Activated naive CD4-positive, alpha-beta T cell treated with anti-CD3 and anti-CD28 coated beads, Interleukin-2, amount 50 U/mL, for 16 hours (primary cell): ENCODE measurements around the gene ZNF462.

ENCODE experiments used
- DNase-seq: peaks from one replicate; pipeline ENCODE4 v3.0.0-alpha.2; 2020

The ZNF462 gene

DNA sequence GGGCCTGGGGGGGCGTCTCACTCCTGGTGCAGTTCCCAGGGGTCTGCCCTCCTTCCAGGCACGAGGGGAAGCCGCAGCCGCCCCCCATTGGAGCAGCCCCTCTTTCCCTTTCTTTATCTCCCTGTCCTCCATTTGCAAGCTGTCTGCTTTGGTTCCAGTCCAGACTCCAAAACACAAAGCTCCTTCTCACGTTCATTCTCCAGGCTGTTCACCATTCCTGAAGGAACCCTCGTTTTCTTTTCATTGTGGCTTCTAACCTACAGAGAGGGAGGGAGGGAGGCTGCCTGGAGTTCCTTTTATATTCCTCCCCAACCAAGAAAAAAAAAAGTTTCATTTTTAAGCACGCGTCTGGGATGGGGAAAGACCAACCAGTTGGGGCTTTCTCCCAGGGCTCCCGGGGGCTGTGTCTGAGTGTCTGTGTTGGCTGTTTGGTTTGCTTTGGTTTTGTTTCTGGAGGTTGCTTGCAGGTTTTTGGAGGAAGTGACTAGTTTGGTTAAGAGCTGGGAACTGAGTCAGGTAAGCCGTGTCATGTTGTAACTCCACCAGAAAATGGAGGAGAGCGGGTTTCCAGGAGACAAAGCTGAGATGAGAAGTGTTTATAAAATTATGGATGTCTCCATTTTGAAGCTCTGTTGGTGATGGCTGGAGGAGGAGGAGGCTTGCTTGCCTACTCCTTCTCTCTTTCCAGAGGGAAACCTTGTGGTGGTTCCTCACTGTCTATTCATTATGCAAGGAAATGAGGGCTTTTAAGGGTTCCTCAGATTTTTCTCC lies 1.6 kb downstream of the ZNF462 start:
- DNase-seq: no peak

DNA sequence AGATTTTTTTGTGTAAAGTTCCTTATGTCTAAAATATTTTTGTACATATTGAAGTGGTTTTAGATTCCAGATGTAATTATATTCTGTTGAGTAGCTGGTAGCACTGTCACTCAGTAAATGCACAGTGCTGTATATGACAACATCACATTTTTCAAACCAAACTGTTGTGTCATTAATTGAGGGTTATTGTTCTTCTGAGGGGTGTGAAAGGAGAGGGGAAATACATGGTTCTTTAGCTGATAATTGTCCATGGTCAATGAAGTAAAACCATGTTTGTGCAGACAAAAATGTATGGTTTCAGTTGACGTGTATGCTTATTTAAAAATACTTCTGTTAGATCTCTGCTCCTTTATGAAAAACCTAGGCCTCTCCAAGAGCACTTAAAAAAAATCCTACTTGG lies 3.3 kb downstream of the ZNF462 start:
- DNase-seq: no peak

DNA sequence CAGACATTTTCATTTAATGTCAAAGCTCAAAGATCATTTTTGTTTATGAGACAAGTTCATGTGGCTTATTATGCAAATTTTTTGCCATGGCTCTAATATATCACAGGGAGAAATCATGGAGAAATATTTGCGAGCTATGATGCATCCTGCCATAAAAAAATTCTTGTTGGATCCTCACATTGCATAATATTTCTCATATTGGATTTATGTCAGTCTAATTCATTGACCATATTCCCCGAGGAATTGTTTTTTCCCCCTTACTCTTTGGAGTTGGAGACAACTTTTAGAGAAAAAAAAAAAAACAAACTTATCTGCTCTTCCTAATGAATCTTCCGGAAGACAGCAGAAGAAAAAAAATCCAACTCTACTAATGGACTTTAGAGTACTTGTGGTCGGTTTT lies 4.3 kb downstream of the ZNF462 start:
- no peak for DNase-seq

DNA sequence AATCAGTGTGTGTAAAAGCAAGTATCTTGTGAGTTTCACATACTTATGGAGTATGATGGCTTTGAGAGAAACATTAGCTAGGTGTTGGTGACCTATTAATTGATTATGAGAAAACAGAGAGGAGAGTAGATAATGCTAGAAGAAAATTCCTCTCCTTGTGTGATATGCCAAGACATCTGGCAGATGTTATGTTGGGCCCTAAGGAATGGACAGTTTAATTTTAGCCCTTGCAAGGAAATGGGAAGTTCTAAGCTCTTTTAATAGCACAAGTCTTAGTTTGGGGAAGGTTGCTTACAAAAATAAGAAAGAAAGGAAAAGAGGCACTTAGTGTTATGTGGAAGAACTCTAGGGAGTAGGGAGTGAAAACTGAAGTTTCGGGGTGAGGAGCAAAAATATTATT lies 5.1 kb downstream of the ZNF462 start:
- DNase-seq: no peak

DNA sequence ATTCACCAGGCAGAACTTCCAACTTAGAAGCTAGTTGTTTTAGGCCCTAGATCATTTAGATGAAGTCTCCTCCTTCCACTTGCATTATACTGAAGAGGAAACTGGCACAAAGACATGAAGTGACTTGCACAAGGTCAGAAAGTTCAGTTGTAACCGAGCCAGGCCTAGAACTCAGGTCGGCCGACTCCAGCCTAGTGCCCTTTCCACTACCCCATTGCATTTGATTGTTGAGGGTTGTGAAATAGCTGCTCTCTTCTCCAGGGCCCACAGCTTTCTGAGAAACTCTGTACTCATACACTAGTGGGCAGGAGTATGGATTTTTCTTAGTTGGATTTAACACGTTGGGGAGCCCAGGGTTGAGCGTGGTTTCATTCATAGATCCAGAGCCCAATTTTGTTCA lies 5.6 kb downstream of the ZNF462 start:
- DNase-seq: no peak

DNA sequence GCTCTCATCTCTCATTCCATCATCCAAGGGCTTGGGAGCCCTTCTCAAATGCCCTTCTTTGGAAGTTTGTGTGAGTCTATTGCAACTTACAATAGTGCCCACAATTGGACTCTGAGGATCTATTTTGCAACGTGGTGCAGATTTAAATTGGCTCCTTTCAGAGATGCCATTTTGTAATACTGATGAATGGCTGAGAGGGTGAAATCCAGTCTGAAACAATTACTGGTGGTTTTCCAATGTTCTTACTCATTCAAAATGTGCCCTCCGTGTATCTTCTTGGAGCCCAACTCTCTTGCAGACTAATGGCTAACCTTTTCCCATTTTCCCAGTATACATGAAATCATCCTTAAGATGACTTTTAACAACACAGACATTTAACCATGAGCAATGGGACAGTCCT lies 6.1 kb downstream of the ZNF462 start:
- no peak for DNase-seq

DNA sequence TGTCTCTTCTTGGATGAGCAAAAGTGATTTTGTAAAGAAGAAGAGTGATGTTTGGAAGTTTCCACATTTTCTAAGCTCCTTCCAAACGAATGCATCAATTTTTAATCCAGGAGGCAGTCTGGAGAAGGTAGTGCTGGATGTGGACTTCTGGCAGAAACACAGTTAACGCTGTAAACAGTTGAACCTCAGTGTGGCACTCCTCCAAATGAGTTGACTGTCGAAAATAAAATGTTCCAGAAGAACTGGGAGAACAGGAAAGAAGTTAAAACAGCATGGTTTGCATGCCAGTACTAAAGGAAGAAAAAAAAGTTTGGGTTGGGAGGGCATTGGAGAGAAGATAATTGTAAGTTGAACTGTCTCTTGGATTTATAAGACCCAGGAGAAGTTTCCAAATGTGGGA lies 6.5 kb downstream of the ZNF462 start:
- no peak for DNase-seq

DNA sequence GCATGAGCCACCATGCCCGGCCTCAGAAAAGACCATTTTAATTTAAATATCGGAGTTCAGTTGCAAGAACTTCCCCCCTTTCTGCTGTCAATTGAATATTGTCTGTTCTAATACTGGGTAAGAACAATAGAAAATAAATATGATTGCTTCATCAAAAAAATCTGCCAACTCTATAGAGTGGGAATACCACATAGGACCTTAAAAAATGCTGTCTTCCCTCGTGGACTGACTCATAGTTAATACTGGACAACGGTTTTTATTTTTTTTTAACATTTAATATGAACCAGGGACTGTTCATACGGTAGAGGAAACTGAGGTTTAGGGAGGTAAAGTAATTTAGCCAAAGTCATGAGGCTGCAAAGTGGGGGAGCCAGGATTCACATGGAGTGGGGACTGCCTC lies 9.7 kb downstream of the ZNF462 start:
- DNase-seq: no peak

DNA sequence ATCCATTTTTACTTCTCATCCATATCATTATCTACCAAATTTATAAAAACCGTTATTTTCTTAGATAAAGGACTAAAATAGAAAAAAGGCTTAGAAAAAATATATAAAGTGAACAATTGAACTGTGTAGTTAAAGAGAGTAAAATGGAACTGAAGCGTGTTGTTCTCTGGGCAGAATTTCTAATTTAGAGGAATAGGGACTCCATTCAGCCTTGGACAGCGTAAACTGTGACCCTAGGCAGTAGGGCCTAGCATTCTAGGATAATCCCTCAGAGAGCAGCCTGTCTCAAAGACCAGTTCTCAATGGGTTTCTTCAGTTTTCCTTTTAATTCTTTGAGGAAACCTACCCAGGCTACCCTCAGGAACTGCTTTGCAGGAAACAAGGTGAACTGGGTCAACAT lies 11.1 kb downstream of the ZNF462 start:
- DNase-seq: no peak

DNA sequence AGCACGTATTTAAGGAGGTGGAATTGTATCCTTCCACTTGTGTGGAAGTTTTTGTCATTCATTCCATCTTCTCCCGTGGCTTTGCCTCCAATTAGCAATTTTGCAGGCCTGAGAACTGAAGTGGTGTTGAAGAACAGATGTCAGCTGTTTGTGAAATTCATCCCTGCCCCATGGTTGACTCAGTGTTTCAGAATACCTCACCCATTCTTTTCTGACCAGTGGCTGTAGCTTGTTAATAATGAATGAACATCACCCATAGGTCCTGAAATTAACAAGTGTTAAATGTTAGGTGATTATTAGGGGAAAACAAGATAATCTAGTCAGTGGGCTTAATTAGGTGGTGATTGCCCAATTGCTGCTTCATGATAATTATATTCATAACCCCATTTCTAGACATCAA lies 11.7 kb downstream of the ZNF462 start:
- DNase-seq: no peak

DNA sequence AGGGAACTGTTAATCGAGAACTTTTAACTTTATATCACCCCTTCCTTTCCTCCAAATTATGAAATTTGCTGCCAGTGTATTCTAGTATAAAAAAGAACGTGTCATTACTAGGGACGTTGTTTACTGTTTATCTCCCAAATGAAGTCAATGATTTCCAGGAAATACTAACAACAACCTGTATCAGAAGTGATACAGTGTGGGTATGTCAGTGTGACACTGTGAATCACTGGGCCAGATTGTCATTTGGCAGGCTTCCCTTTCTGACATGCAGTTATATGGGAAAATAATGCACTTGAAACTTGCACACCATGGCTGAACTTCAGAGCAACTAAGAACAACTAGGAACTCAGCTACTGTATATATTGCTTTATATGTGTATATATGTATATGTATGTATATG lies 12.6 kb downstream of the ZNF462 start:
- no peak for DNase-seq

DNA sequence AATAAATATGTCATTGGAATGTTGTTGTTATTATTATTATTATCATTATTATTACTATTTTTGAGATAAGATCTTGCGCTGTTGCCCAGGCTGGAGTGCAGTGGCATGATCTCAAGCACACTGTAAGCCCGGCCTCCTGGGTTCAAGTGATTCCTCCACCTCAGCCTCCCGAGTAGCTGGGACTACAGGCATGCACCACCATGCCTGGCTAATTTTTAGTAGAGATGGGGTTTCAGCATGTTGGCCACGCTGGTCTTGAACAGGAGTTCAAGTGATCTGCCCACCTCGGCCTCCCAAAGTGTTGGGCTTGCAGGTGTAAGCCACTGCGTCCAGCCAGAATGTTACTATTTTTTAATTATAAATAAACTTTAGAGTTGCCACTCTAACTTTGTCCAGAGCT lies 14.4 kb downstream of the ZNF462 start:
- no peak for DNase-seq

DNA sequence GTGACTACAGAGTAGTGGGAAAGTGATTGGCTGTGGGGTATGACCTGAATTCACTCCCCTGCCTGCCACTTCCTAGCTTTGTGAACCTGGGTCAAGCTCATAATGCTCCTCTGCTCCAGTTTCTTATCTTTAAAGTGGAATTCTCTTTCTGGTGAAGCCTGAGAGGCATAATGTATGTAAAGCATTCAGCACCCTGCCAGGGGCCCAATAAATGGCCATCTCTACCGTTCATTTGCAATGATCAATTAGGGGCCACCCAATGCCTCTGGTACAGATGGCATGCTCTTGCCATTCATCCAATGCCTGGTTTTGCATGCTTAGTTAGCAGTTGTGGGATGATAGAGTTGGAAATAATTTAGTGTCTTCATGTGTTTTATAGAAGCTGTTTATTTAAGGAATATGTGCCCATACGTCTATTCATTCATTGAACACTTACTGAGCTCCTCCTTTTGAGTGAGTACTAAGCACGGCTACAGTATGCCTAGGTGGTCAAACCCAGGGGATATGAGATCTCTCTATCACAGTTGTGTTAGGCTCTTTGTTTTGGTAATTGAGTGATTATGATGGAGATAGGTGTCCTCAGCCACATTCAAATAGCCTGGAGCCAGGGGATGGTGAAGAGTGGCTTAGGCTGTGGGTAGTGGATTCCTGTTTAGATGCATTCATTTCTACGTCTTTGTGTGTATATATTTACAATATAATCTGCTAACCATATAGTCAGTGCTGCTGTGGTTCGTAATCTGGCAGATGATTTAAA lies 15.3 kb downstream of the ZNF462 start:
- no peak for DNase-seq

DNA sequence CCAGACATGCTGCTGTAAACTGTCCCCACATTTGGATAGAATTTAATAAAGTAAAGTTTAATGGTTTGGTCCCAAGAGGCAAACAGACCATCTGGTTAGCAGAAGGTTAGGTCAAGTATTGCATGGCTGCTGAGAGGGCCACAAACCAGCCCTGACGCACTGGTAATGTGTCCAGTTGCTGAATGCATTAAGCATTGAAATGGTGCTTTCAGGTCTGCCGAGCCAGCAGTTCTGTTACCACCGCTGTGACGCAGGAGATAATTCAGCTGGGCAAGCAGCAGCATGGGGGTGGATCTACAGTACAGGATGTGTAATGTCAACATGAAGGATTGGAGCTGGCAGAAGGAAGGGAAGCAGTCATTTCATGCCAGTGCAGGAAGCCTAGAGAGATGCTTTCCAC lies 16.0 kb downstream of the ZNF462 start:
- no peak for DNase-seq

DNA sequence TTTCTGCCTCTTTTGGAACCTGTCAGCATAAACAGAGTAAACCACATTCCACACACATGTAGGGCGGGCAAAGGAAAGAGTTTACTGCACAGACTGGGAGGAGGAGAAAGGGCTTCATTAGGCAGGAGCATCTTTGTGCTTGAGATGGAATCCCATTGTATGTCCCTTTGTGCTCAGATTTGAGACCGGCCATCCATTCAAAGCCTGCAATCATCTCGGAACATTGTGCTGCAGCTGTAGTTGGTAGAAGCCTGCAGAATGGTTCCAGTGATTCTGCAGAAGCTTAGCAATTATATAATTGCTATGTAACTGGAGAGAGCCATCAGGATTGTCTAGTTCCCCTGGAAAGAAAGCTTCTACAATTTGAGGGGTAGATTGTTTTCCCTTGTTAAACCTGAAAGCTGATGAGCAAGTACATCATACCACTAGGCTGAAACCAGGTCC lies 16.5 kb downstream of the ZNF462 start:
- DNase-seq: no peak

DNA sequence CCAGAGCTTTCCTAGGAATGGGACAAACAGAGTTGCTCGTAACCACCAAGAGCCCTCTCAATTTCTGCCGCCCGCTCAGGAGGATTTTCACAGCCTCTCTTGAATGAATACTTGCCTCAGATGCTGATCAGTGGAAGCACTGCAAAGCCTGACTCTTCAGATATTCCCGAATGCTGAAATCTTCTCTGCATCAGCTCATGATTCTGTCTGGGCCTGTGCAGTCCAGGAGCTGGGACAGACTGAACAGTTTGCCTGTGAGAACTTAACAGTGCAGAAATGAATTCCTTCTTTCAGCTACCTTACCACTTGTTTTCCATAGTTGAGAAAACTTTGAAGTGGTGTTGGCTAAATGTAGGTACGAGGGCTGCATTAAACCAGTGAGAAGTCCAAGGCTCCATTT lies 17.1 kb downstream of the ZNF462 start:
- no peak for DNase-seq

DNA sequence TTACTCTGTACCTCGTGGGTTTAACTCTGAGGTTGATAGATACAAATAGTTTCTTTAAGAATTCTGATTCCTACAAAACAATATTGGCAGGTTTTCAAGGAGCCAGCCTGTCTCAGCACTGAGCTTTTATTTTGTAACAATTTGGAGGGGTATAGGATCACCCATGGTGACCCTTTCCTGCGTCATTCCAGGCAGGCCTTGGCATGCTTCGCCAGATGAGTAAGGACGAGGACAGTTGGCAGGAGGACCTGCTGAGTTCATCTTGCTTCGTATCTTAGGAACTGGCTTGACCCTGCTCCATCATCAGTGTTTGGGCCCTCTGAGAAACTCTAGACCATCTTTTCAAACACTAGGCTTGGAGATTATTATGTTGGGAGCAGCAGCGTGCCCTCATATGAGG lies 17.9 kb downstream of the ZNF462 start:
- DNase-seq: no peak

DNA sequence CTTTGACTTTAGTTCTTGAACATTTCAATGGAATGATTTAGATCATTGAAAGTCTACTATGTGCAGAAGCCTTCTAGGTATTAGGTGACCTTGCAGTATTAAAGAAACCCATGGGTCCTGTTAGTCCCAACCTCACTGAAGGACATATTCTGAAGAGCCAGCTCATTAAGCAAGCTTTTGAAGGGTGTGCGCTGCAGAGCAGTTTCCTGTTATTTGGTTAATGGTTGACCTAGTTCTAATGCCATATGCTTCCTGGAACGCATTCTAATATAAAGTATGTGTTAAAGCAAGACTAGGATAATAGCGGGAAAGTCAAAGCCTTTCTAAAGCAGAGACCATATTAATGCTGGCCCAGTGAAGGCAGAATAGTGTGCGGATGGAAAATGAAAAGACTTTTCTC lies 20.1 kb downstream of the ZNF462 start:
- no peak for DNase-seq

DNA sequence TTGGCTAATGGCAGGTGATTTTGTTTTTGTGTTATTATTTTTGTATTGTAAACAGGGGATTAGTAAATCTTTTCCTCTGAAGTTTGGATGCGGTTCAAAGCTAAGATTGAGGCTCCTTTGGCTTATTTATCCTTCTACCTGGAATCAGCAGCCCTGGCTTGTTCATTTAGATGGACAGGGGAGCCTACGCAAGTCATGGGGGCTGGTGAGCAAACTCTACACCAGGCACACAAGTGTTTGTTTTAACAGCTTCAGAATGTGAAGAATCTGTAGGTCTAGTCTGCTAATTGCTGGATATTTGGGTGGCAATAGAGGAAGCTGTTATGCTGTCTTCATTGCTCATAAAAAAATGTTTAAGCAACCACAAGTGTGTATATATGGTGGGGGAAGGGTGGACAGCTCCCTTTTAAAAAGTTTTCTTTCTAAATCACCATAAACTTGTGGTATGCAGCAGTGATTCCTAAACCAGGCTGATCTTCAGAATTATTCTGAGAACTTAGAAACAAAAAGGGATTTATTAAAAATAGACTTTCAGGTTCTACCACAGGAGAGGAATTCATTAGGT lies 20.7 kb downstream of the ZNF462 start:
- DNase-seq: no peak

DNA sequence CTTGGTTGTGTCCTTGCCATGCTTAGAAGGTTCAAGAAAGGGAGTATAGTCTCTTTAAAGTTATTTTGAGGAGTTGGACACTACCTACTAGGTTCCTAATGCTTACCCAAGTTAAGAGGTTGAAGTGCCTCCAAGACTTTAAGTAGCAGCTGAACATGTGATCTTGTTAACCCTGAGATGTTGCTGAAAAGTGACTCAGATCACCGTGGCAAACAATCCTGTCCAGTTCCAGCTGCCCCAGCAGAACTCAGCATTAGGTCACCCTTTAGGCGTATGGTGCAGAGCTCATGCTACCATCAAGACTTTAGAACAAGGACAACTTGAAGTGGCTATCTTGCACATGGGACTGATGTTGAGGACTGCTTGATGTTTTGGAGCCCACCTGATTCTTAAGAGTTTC lies 22.5 kb downstream of the ZNF462 start:
- no peak for DNase-seq

DNA sequence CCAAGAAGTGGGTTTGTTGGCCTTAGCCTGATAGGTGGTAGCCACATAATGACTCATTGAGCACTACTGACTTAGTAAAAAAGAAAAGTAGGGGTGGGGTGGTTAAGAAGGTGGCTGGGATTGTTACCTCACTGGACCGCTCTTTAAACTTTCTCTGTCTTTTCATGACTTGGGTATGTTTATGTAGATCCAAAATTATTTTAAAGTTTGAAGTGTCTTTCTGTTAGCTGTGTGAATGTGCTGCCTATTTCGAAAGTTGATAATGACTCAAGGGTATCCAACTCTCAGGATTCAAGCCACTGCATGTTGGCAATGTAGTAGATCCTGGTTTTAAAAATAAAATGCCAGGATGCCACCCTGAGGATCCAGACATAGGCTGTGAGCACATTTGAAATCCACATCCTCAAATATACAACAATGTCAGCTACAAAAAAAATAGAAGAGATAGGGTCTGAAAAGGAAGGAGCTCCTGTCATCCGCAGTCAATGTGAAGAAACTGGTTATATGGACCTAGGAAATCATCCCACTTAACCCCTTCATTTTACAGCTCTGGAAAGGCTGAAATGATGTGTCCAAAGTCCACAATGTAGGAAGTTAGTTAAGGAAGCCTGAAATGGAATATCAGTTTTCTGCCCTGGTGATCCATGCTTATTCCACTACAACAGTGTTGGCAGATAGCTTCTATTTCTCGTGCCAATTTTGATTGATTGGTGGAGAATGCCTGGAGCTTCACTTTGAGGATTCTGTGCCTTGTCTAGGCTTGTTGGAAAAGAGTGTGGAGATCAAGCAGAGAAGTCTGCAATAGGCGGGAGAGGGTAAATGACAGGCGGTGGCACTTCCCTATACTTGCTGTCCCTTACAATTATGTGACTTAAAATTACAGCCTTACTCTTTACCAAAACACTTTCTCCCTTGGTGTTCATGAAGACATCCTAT lies 23.4 kb downstream of the ZNF462 start:
- DNase-seq: no peak

DNA sequence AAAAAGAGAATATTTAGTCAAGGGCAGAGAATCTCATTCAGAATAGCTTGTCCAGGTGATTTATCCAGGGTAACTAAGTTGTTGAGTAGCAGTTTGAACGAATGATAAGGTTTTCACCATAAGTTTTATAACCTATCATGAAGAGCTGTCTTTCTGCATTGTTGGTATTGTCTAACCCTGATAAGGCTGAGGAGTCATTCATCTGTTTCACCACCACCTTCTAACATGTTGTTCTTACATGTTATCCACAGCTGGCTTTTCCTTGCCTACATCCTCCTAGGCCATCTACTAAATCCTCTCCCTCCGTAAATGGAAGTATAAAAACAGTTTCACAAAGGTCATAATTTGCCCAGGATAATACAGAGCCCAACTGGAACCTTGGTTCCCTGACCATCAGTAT lies 24.1 kb downstream of the ZNF462 start:
- DNase-seq: no peak

DNA sequence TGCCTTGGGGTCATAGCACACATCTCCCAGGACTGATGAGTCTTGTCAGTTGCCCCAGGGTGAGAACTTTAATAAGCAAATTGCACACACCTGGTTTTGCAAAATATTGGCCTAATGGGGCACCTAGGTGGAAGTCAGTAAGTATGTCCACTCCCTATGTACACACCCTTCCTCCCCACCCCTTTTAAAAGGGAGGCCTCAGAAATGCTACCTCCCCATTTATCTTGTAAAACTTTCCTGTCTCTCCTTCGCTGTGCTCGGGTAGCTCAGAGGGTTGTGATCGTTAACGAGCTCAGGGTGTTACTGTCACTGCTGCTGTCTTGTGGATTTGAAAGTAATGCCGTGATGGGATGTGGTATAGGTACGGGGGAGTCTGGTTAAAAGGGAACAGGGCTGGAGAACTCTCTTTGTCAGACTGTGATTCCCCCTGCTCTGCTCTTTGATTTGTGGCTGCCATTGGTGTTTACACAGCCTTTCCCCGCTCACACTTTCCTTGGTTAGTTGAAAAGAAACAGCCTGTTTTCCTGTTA lies 26.2 kb downstream of the ZNF462 start:
- no peak for DNase-seq
